Stimulated activated CD8-positive, alpha-beta memory T cell treated with anti-CD3 and anti-CD28 coated beads, Interleukin-15, amount 100 ng/mL, for 48 hours (primary cell): ENCODE measurements around the gene MRGPRG.

Experiments used
- DNase-seq, 2 donors: peaks; one replicate each; pipeline ENCODE4 v3.0.0-alpha.2; 2020; ENCODE audit warnings: low read depth in 2 of 2

MRGPRG gene

DNA sequence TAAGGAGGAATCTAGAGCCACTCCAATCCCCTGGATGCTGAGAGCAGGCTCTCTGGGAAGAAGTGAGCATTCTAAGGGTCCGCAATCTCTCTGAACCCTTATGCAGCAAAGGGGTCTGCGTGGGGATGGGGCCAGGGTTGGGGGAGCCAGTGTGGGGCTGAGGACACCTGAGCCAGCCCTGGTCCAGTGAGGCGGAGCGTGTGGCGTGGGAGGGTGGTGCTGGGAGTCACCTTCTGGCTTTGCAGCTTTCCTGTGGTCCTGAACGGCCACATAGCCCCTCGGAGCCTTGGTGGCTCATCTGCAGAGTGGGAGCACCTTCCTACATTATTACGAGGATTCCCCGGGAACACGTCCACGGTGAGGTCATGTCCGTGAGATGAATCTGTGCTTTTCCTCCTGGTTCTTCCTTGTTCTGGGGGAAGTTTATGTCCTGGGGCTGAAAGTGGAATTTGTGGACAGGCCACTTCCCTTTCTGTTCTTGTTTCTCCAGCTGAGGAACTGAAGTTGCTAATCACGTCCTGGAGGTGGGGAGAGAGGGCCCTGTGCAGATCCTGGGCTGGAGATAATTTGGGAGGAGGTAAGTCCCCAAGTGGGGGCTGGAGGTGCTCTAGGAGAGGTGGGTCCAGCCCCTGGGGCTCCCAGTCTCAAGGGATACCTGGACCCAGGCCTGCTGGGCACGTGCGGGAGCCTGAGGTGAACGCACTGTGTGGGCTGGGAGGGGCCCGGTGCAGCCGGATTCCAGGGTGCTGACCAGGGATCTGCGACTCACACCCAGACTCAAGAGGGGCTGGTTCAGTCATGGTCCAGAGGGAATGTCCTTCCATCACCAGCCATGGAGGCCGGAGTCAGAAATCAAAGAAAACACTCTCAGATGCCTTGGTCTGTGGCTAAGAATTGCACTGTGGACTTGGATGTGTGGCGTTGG, 7.5 kb upstream of the MRGPRG start:
- DNase-seq, result no peak

- no peak for DNase-seq
Observed at GRCh38 chr11:3225159-3225758, 6.6 kb upstream of the MRGPRG start.

- DNase-seq, result no peak
Observed at GRCh38 chr11:3224401-3225057, 5.9 kb upstream of the MRGPRG start.

DNA sequence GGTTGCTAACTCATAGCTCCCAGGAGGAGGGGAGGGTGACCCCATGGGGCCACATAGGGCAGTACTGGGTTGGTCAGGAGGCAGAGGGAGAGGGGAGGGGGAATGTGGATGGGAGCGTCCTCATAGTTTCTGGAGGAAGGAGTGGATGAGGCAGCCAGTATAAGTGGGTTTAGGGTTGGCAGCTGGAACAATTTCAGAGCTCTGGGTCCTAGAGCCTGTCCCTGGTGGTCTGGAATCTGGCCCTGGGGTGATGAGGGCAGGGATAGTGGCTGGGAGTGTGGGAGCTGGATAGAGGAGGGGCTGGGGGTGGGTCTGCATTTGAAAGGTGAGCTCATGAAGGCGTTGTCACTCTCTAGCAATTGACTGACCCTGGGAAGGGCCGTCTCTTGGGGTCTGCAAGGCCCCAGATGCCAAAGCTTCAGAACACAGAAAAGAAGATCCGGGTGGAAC, 5.3 kb upstream of the MRGPRG start:
- DNase-seq, result no peak

GRCh38 chr11:3222941-3223915, 4.6 kb upstream of the MRGPRG start:
- DNase-seq, result no peak

DNA sequence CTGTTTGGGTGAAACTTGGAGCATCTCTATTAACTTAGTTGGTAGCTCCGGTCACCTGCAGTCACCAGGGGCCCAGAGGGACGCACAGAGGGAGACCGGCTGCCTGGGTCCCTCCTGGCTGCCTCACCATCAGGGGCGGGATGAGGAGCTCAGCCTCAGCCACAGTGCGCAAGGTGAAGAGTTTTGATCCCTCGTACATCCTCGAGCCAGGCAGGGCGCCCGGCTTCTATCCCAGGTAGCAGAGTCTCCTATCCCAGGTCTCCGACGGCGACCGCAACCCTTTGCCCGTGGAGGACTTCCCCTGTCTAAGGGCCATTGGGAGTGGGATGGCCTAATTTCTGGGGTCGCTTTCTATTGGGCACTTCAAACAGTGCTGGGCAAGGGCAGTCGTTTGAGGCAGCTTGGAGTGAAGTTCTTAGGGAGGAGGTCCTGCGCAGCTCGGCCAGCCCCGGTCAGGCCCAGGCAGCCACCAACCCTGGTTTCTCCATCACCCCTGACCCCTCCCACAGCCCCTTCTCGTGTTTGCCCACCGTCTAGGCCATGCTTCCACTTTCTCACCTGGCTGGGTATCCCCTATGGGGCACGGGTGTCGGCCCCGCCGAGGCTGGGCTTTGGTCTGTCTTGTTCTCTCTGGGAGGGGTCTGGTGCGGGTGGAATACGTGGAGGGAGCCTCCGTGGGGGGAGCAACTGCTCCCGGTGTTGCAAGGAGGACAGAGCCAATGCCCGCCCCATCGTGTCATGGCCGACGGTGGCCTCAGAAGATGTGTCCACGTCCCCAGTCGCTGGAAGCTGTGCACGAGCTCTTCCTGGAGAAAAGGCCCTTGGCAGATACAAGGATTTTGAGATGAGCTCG, 3.6 kb upstream of the MRGPRG start:
- DNase-seq, result no peak

GRCh38 chr11:3221408-3222002, 2.9 kb upstream of the MRGPRG start:
- no peak for DNase-seq

- DNase-seq, result no peak
Observed at GRCh38 chr11:3220521-3221407, 2.2 kb upstream of the MRGPRG start.

GRCh38 chr11:3220101-3220500, 1.5 kb upstream of the MRGPRG start:
- no peak for DNase-seq

- DNase-seq, result no peak
Observed at GRCh38 chr11:3219281-3219892, 774 bp upstream of the MRGPRG start.

- no peak for DNase-seq
Observed at GRCh38 chr11:3217818-3218482, 663 bp downstream of the MRGPRG start.

DNA sequence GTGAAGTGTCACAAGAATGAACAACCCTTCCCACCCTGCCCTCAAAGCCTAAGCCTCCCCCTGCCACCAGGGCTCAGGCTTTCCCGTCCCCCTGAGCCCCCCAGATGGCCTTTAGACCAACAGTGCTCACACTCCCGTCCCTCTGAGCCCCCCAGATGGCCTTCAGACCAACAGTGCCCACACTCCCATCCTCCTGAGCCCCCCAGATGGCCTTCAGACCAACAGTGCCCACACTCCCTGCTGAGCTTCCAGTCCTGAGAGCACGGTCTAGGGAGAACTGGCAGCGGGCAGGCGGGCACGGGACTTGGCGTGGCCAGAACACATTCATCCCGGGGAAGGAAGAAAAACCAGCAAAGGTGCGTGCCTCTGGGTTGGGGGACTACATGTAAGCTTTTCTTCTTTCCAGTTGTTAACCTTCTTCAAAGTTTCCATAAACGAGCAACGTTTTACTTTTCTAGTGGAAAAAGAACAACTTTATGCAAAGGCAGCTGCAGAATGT, 2.5 kb downstream of the MRGPRG start:
- DNase-seq, result no peak

DNA sequence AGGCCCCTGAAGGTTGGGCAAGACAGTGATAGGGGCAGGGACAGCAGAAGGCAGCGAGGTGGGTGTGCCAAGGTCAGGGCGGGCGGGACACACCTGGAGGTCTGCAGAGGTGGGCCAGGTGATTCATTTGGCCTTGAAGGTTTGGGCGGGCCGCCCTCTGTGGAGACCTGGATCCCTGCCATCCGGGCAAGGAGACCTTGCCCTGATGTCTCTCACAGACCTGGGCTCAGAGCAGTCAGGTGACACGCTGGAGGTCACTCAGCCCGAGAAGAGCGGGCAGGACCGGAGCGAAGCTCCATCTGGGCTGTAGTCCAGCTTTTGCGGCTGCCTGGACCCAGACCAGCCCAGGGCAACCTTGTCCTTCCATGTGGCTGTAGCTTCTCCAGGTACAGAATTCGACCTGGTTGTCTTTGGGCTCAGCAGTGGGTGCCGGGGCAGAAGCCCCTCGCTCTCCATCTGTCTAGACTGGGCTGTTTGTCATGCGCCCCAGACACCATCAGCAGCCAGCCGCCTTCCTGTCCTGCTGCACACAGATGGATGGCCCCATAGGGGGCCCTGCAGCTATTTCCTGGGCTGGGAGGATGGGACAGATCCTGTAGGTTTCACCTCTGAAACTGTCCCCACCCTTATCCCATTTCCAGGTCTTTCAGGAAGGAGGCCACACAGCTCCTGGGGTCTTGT, 3.1 kb downstream of the MRGPRG start:
- DNase-seq, result no peak

GRCh38 chr11:3214420-3214699, 4.3 kb downstream of the MRGPRG start:
- DNase-seq, result no peak

GRCh38 chr11:3213659-3214419, 4.8 kb downstream of the MRGPRG start:
- no peak for DNase-seq

GRCh38 chr11:3208272-3208671, 10.3 kb downstream of the MRGPRG start:
- no peak for DNase-seq
